Uterus (tissue), 2 donors: ENCODE results near the gene PSMB5.

Experiments used
- CTCF ChIP-seq, 4 experiments: fragments of 200-600 bp in 2 of 4; fragments of 450-650 bp in 2 of 4; sonication (generic) in 2 of 4; IDR thresholded peaks; one replicate each; pipeline ENCODE4 v1.5.1; 2016 to 2019; ENCODE audit warnings: antibody characterized with exemption in 4 of 4, mild to moderate bottlenecking in 2 of 4, moderate library complexity in 1 of 4
- POLR2A ChIP-seq, 2 donors: fragments of 450-650 bp; IDR thresholded peaks; one replicate each; pipeline ENCODE4 v1.6.1; 2016; ENCODE audit warnings: antibody characterized with exemption in 2 of 2, mild to moderate bottlenecking in 1 of 2, moderate library complexity in 1 of 2

DNA sequence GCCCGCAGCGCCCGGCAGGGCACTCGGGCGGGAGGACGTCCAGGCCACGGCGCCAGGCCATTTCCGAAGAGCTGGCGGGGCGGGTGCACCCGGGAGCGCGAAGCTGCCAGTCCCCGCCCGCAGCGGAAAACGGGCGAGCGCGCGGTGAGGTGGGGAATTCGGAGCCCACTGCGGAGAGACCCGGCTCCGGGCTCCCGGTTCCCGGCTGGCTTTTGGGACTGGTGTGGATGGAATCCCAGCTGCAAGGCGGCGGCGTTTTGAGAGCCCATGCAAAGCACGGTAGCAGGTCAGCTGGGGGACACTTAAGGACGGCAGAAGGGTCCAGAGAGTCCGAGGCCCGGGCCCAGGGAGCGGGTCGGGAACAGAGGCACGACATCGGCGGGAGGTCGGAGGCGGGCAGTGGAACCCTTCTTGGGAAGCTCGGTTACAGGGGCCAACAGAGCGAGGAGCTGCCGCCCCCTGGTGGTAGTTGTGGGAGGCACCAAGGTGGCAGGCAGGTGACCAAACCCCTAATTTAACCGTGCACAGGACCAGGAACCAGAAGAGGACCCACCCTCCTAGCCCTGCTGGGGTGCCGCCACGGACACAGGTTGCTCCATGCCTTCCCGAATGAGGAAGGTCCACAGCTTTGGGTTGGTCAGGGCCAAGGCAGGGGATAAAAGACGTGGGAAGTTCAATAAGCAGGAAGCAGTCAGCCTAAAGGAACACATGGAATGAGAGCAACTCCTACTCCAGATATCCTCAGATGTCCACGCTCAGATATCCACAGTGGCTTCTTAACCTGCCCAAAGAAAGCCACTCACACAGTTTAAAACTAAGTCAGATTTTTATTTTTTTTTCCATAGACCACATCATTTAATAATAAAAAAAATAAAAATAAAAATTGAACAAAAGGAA is 23.3 kb upstream of the PSMB5 start:
- TF ChIP-seq CTCF (IDR thresholded peaks at IDR 0.05) (peak; percentile 92 to 97 (median 94)), POLR2A (IDR thresholded peaks at IDR 0.05) (no peak)
